ENCODE measurements around the gene USP17L11.
A peak's percentile ranks its signal among the peaks of the same experiment; 100 is the strongest.
"Not testable (repeated sequence)": the region's sequence is repeated elsewhere in the genome, so short reads cannot be mapped to it uniquely, and the experiment has no call there.

USP17L11 gene, protein sequence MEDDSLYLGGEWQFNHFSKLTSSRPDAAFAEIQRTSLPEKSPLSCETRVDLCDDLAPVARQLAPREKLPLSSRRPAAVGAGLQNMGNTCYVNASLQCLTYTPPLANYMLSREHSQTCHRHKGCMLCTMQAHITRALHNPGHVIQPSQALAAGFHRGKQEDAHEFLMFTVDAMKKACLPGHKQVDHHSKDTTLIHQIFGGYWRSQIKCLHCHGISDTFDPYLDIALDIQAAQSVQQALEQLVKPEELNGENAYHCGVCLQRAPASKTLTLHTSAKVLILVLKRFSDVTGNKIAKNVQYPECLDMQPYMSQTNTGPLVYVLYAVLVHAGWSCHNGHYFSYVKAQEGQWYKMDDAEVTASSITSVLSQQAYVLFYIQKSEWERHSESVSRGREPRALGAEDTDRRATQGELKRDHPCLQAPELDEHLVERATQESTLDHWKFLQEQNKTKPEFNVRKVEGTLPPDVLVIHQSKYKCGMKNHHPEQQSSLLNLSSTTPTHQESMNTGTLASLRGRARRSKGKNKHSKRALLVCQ

DNA sequence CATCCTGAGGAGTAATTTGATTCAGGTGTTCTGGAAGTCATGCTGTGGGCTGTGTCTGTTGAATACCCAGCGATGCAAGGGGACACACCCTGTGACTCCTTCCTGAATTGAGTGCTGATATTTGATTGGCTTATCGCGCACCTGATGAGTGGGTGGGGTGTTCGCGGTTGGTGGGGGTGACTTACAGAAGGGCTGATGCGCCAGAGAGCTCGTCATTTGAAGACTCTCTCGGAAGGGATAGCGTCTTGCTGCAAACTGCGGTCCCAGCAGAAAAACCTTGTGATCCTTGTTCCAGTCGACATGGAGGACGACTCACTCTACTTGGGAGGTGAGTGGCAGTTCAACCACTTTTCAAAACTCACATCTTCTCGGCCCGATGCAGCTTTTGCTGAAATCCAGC, at the start of gene USP17L11:
Gene USP17L11, plus strand, starts transcription at position 301 of the 400 bp plus-strand sequence. Its CDS starts 0 bp downstream, at position 301.
- not testable (repeated sequence) for DNase-seq (ENCODE audit: low read depth)

DNA sequence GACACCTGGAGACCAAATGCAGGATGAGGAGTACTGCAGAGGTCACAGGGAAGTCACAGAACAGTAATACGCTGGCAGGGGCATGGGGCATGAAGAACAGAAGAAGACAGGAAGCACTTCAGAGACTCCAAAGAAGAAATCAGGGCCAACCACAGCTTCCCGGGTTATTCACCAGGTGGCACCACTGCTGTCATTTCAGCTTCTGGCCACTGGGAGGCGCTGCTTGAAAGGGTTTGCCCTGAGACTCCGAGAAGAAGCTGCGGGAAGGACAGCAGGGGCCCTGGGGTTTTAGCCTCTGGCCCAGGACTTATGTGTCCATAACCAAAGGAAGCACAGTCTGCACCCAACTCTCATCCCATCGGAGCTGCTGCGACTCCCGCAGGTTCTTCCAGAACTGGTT, 49.2 kb upstream of the USP17L11 start:
- DNase-seq (ENCODE audit: low read depth), result peak; percentile 18

DNA sequence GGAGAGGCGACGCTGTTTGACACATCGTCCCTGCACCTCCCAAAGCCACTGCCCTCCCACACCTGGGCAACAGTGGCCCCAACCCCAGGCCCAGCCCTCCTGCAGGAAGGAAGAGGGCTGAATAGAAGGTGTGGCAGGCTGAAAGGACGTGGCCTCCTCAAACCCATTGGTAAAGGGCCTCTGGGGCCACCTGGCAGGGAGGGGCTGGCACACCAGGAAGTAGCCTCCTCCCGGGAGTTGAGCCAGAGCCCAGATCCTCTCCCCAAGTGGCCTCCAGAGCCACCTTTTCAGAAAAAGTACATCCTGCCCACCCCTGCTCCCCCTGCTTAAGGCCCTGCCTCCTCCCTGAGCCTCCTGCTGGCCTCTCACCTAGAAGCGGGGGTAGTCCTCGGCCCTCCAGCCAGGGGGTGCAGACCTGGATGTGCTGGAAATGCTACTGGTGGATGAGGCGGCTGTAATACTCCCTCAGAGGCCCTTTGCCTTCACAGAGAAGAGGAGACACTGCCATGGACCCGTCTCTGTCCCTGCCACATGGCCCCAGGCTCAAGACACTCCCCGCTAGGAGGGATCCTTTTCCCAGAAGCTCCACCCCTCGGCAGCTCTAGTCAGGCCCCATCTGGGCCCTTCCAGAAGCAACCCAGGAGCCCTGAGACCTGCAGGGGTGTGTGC, 45.3 kb upstream of the USP17L11 start, which contains the start of gene FAM90A26:
Gene FAM90A26, plus strand, starts transcription at position 619 of the 669 bp plus-strand sequence. CDS start 2,764 bp downstream, outside the sequence.
- DNase-seq (ENCODE audit: low read depth), result not testable (repeated sequence)

DNA sequence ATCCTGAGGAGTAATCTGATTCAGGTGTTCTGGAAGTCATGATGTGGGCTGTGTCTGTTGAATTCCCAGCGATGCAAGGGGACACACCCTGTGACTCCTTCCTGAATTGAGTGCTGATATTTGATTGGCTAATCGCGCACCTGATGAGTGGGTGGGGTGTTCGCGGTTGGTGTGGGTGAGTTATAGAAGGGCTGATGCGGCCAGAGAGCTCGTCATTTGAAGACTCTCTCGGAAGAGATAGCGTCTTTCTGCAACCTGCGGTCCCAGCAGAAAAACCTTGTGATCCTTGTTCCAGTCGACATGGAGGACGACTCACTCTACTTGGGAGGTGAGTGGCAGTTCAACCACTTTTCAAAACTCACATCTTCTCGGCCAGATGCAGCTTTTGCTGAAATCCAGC, 4.8 kb upstream of the USP17L11 start, which contains the start of gene USP17L10:
Gene USP17L10, plus strand, starts transcription at position 301 of the 400 bp plus-strand sequence. Its CDS starts 0 bp downstream, at position 301.
- DNase-seq (ENCODE audit: low read depth), result not testable (repeated sequence)

DNA sequence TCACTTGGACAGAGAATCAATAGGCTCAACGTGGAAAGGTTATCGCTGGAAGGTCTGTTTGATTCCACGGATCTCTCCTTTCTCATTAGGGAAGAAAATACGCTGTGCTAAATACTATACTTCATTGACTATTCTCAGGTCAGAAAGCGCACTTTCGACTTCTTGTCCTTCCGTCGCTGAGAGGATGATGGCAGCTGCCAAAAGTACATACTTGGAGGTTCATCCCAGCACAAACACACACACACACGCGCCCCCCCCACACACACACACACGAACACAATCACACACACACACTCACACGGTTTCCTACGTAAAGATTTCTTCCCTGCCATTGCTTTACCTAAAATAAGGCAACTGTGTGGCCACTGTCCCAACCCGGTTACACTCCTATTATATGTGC, 504 bp upstream of the USP17L11 start:
- not testable (repeated sequence) for DNase-seq (ENCODE audit: low read depth)

DNA sequence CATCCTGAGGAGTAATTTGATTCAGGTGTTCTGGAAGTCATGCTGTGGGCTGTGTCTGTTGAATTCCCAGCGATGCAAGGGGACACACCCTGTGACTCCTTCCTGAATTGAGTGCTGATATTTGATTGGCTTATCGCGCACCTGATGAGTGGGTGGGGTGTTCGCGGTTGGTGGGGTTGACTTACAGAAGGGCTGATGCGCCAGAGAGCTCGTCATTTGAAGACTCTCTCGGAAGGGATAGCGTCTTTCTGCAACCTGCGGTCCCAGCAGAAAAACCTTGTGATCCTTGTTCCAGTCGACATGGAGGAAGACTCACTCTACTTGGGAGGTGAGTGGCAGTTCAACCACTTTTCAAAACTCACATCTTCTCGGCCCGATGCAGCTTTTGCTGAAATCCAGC, 4.6 kb downstream of the USP17L11 start, which contains the start of gene USP17L12:
Gene USP17L12, plus strand, starts transcription at position 301 of the 400 bp plus-strand sequence. Its CDS starts 0 bp downstream, at position 301.
- DNase-seq (ENCODE audit: low read depth), result not testable (repeated sequence)

DNA sequence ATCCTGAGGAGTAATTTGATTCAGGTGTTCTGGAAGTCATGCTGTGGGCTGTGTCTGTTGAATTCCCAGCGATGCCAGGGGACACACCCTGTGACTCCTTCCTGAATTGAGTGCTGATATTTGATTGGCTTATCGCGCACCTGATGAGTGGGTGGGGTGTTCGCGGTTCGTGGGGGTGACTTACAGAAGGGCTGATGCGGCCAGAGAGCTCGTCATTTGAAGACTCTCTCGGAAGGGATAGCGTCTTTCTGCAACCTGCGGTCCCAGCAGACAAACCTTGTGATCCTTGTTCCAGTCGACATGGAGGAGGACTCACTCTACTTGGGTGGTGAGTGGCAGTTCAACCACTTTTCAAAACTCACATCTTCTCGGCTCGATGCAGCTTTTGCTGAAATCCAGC, 9.4 kb downstream of the USP17L11 start, which contains the start of gene USP17L13:
Gene USP17L13, plus strand, starts transcription at position 301 of the 400 bp plus-strand sequence. Its CDS starts 0 bp downstream, at position 301.
- not testable (repeated sequence) for DNase-seq (ENCODE audit: low read depth)

DNA sequence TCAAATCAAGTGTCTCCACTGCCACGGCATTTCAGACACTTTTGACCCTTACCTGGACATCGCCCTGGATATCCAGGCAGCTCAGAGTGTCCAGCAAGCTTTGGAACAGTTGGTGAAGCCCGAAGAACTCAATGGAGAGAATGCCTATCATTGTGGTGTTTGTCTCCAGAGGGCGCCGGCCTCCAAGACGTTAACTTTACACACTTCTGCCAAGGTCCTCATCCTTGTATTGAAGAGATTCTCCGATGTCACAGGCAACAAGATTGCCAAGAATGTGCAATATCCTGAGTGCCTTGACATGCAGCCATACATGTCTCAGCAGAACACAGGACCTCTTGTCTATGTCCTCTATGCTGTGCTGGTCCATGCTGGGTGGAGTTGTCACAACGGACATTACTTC, 15.0 kb downstream of the USP17L11 start:
- not testable (repeated sequence) for DNase-seq (ENCODE audit: low read depth)

DNA sequence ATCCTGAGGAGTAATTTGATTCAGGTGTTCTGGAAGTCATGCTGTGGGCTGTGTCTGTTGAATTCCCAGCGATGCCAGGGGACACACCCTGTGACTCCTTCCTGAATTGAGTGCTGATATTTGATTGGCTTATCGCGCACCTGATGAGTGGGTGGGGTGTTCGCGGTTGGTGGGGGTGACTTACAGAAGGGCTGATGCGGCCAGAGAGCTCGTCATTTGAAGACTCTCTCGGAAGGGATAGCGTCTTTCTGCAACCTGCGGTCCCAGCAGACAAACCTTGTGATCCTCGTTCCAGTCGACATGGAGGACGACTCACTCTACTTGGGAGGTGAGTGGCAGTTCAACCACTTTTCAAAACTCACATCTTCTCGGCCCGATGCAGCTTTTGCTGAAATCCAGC, 18.9 kb downstream of the USP17L11 start, which contains the start of gene USP17L15:
Gene USP17L15, plus strand, starts transcription at position 301 of the 400 bp plus-strand sequence. Its CDS starts 0 bp downstream, at position 301.
- DNase-seq (ENCODE audit: low read depth), result not testable (repeated sequence)

DNA sequence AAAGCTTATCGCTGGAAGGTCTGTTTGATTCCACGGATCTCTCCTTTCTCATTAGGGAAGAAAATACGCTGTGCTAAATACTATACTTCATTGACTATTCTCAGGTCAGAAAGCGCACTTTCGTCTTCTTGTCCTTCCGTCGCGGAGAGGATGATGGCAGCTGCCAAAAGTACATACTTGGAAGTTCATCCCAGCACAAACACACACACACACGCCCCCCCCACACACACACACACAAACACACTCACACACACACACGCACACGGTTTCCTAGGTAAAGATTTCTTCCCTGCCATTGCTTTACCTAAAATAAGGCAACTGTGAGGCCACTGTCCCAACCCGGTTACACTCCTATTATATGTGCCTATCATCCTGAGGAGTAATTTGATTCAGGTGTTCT, 23.3 kb downstream of the USP17L11 start:
- not testable (repeated sequence) for DNase-seq (ENCODE audit: low read depth)

DNA sequence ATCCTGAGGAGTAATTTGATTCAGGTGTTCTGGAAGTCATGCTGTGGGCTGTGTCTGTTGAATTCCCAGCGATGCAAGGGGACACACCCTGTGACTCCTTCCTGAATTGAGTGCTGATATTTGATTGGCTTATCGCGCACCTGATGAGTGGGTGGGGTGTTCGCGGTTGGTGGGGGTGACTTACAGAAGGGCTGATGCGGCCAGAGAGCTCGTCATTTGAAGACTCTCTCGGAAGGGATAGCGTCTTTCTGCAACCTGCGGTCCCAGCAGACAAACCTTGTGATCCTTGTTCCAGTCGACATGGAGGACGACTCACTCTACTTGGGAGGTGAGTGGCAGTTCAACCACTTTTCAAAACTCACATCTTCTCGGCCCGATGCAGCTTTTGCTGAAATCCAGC, 28.4 kb downstream of the USP17L11 start, which contains the start of gene USP17L17:
Gene USP17L17, plus strand, starts transcription at position 301 of the 400 bp plus-strand sequence. Its CDS starts 0 bp downstream, at position 301.
- not testable (repeated sequence) for DNase-seq (ENCODE audit: low read depth)

DNA sequence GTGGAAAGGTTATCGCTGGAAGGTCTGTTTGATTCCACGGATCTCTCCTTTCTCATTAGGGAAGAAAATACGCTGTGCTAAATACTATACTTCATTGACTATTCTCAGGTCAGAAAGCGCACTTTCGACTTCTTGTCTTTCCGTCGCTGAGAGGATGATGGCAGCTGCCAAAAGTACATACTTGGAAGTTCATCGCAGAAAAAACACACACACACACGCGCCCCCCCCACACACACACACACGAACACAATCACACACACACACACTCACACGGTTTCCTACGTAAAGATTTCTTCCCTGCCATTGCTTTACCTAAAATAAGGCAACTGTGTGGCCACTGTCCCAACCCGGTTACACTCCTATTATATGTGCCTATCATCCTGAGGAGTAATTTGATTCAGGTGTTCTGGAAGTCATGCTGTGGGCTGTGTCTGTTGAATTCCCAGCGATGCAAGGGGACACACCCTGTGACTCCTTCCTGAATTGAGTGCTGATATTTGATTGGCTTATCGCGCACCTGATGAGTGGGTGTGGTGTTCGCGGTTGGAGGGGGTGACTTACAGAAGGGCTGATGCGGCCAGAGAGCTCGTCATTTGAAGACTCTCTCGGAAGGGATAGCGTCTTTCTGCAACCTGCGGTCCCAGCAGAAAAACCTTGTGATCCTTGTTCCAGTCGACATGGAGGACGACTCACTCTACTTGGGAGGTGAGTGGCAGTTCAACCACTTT, 32.9 kb downstream of the USP17L11 start, which contains the start of gene USP17L18:
Gene USP17L18, plus strand, starts transcription at position 678 of the 728 bp plus-strand sequence. Its CDS starts 0 bp downstream, at position 678.
- DNase-seq (ENCODE audit: low read depth), result not testable (repeated sequence)

DNA sequence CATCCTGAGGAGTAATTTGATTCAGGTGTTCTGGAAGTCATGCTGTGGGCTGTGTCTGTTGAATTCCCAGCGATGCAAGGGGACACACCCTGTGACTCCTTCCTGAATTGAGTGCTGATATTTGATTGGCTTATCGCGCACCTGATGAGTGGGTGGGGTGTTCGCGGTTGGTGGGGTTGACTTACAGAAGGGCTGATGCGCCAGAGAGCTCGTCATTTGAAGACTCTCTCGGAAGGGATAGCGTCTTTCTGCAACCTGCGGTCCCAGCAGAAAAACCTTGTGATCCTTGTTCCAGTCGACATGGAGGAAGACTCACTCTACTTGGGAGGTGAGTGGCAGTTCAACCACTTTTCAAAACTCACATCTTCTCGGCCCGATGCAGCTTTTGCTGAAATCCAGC, 37.9 kb downstream of the USP17L11 start, which contains the start of gene USP17L19:
Gene USP17L19, plus strand, starts transcription at position 301 of the 400 bp plus-strand sequence. Its CDS starts 0 bp downstream, at position 301.
- not testable (repeated sequence) for DNase-seq (ENCODE audit: low read depth)

DNA sequence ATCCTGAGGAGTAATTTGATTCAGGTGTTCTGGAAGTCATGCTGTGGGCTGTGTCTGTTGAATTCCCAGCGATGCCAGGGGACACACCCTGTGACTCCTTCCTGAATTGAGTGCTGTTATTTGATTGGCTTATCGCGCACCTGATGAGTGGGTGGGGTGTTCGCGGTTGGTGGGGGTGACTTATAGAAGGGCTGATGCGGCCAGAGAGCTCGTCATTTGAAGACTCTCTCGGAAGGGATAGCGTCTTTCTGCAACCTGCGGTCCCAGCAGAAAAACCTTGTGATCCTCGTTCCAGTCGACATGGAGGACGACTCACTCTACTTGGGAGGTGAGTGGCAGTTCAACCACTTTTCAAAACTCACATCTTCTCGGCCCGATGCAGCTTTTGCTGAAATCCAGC, 42.6 kb downstream of the USP17L11 start, which contains the start of gene USP17L20:
Gene USP17L20, plus strand, starts transcription at position 301 of the 400 bp plus-strand sequence. Its CDS starts 0 bp downstream, at position 301.
- not testable (repeated sequence) for DNase-seq (ENCODE audit: low read depth)

DNA sequence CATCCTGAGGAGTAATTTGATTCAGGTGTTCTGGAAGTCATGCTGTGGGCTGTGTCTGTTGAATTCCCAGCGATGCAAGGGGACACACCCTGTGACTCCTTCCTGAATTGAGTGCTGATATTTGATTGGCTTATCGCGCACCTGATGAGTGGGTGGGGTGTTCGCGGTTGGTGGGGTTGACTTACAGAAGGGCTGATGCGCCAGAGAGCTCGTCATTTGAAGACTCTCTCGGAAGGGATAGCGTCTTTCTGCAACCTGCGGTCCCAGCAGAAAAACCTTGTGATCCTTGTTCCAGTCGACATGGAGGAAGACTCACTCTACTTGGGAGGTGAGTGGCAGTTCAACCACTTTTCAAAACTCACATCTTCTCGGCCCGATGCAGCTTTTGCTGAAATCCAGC, 47.4 kb downstream of the USP17L11 start, which contains the start of gene USP17L21:
Gene USP17L21, plus strand, starts transcription at position 301 of the 400 bp plus-strand sequence. Its CDS starts 0 bp downstream, at position 301.
- DNase-seq (ENCODE audit: low read depth), result not testable (repeated sequence)

Data from T-helper 22 cell (primary cell).